ENCODE results near the gene FAM168B.

DNA sequence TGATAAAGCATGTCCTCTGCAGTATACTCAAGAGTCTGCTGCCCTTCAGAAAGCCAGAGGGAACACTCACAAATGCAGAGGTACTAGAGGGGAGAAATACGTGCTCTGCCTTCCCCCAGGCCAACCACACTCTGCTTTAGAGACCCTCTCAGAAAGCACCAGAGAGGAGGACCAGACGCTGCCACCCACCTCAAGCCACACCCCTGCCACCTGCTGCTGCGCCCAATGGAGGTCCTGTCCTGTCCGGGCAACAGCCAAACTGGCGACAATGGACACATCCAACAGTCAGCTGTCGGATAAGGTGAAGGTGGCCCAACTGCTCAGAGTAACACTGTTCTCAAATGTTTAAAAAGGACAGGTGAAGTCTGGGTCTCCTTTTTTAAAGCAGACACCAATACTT is 44.6 kb downstream of the FAM168B start:
- TF ChIP-seq PRMT3 (CRISPR knock-in tag; IDR thresholded peaks at IDR 0.05; ENCODE audit: borderline replicate concordance, low read depth) (no peak), SRSF4 (IDR thresholded peaks at IDR 0.05; ENCODE audit: low read depth, low read length, poor library complexity, severe bottlenecking) (no peak), POLR2A (IDR thresholded peaks at IDR 0.05; ENCODE audit: insufficient read depth in 1 of 2, low read depth in 2 of 2, low read length in 2 of 2) (no peak), HNRNPLL (IDR thresholded peaks at IDR 0.05; ENCODE audit: low read depth, low read length, poor library complexity, severe bottlenecking) (no peak), HDAC1 (CRISPR knock-in tag; IDR thresholded peaks at IDR 0.05) (no peak), POLR2AphosphoS5 (IDR thresholded peaks at IDR 0.05; ENCODE audit: low read depth, low read length) (no peak), EZH2 (conservative IDR thresholded peaks at IDR 0.05; ENCODE audit: low read depth, low read length) (no peak)
- TF ChIP-seq, protein P1, sequence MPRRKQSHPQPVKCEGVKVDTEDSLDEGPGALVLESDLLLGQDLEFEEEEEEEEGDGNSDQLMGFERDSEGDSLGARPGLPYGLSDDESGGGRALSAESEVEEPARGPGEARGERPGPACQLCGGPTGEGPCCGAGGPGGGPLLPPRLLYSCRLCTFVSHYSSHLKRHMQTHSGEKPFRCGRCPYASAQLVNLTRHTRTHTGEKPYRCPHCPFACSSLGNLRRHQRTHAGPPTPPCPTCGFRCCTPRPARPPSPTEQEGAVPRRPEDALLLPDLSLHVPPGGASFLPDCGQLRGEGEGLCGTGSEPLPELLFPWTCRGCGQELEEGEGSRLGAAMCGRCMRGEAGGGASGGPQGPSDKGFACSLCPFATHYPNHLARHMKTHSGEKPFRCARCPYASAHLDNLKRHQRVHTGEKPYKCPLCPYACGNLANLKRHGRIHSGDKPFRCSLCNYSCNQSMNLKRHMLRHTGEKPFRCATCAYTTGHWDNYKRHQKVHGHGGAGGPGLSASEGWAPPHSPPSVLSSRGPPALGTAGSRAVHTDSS (CRISPR knock-in tag; conservative IDR thresholded peaks at IDR 0.05): no peak
- TF ChIP-seq, protein P2, sequence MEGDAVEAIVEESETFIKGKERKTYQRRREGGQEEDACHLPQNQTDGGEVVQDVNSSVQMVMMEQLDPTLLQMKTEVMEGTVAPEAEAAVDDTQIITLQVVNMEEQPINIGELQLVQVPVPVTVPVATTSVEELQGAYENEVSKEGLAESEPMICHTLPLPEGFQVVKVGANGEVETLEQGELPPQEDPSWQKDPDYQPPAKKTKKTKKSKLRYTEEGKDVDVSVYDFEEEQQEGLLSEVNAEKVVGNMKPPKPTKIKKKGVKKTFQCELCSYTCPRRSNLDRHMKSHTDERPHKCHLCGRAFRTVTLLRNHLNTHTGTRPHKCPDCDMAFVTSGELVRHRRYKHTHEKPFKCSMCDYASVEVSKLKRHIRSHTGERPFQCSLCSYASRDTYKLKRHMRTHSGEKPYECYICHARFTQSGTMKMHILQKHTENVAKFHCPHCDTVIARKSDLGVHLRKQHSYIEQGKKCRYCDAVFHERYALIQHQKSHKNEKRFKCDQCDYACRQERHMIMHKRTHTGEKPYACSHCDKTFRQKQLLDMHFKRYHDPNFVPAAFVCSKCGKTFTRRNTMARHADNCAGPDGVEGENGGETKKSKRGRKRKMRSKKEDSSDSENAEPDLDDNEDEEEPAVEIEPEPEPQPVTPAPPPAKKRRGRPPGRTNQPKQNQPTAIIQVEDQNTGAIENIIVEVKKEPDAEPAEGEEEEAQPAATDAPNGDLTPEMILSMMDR (CRISPR knock-in tag; IDR thresholded peaks at IDR 0.05): no peak
- TF ChIP-seq, protein P3, sequence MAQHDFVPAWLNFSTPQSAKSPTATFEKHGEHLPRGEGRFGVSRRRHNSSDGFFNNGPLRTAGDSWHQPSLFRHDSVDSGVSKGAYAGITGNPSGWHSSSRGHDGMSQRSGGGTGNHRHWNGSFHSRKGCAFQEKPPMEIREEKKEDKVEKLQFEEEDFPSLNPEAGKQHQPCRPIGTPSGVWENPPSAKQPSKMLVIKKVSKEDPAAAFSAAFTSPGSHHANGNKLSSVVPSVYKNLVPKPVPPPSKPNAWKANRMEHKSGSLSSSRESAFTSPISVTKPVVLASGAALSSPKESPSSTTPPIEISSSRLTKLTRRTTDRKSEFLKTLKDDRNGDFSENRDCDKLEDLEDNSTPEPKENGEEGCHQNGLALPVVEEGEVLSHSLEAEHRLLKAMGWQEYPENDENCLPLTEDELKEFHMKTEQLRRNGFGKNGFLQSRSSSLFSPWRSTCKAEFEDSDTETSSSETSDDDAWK (CRISPR knock-in tag; IDR thresholded peaks at IDR 0.05): no peak

Measured in HepG2 (cell line).